NT2/D1 (cell line): Measurements from ENCODE around the gene QPCT.

Experiments
- DNase-seq: peaks from one replicate; pipeline ENCODE4 v3.0.0-alpha.2; 2011; ENCODE audit warnings: low read depth, low spot score
- H3K27me3 ChIP-seq: 2 replicates; pipeline ENCODE4 v1.6.0; 2011; ENCODE audit warnings: mild to moderate bottlenecking; ENCODE audit not compliant: insufficient read length, insufficient read depth
- H3K36me3 ChIP-seq: 2 replicates; pipeline ENCODE4 v1.6.1; 2011; ENCODE audit warnings: mild to moderate bottlenecking, low read length, mixed read lengths; ENCODE audit not compliant: insufficient read depth, insufficient read length
- H3K4me1 ChIP-seq: 2 replicates; pipeline ENCODE4 v1.5.1; 2011; ENCODE audit not compliant: insufficient read depth, insufficient read length
- H3K4me3 ChIP-seq: 2 replicates; pipeline ENCODE4 v1.5.1; 2011; ENCODE audit warnings: low read depth; ENCODE audit not compliant: insufficient read length
- H3K9ac ChIP-seq: 2 replicates; pipeline ENCODE4 v1.6.0; 2011; ENCODE audit warnings: low read depth; ENCODE audit not compliant: insufficient read length
- H3K9me3 ChIP-seq: 2 replicates; pipeline ENCODE4 v1.5.1; 2011; ENCODE audit warnings: mild to moderate bottlenecking, low read length; ENCODE audit not compliant: insufficient read depth
- SUZ12 ChIP-seq: IDR thresholded peaks from 2 replicates; pipeline ENCODE4 v1.6.1; 2011; ENCODE audit not compliant: insufficient read length, insufficient read depth; ENCODE audit errors: extremely low read depth
- YY1 ChIP-seq: IDR thresholded peaks from 2 replicates; pipeline ENCODE4 v1.6.1; 2011; ENCODE audit not compliant: insufficient read length, insufficient read depth
- ZNF274 ChIP-seq: IDR thresholded peaks from 2 replicates; pipeline ENCODE4 v1.6.1; 2011; ENCODE audit warnings: mild to moderate bottlenecking, low read depth, low read length

Gene QPCT

GRCh38 chr2:37324786-37325624 is 19.4 kb upstream of the QPCT start, which contains the start of gene PRKD3:
TSS of gene PRKD3 (minus strand) at chr2:37324833. CDS start at chr2:37316524, 8,309 bp downstream.
- H3K9ac ChIP-seq, result peak within 1 kb of the TSS; percentile 80
- peak within 1 kb of the TSS; percentile 68 for H3K4me3 ChIP-seq
- H3K9me3 ChIP-seq, result no peaks in the 10 kb centered on the region
- TF ChIP-seq SUZ12 (no peak), YY1 (no peak), ZNF274 (no peak)
- DNase-seq, result no peak
- peaks cover 24% of the 10 kb centered on the region for H3K27me3 ChIP-seq
- peaks cover 12% of the 10 kb centered on the region for H3K36me3 ChIP-seq
- no peaks in the 10 kb centered on the region for H3K4me1 ChIP-seq

DNA sequence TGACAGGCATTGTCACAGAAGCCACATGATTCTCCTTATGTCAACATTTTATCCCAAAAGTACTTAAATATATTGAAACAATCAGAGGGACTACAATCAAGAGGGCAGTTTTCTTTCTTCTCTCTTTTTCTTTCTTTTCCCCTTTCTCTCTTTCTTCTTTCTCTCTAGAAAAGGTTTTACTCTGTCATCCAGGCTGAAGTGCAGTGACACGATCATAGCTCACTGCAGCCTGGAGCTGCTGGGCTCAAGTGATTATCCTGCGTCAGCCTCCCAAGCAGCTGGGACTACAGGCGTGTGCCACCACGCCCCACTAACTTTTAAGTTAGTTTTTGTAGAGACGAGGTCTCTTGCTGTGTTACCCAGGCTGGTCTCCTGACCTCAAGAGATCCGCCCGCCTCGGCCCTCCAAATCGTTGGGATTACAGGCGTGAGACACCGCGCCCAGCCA is 18.8 kb upstream of the QPCT start:
- DNase-seq, result no peak
- Histone ChIP-seq H3K27me3 (peaks cover 24% of the 10 kb centered on the region), H3K9ac (no peak overlapping the region), H3K4me3 (peak overlapping the region; percentile 62), H3K4me1 (no peaks in the 10 kb centered on the region), H3K9me3 (no peaks in the 10 kb centered on the region), H3K36me3 (peaks cover 12% of the 10 kb centered on the region)
- no peak for TF ChIP-seq ZNF274
- no peak for TF ChIP-seq YY1
- TF ChIP-seq SUZ12, result no peak

GRCh38 chr2:37326285-37326684 is 18.1 kb upstream of the QPCT start:
- Histone ChIP-seq H3K4me1 (no peaks in the 10 kb centered on the region), H3K9me3 (no peaks in the 10 kb centered on the region), H3K27me3 (peaks cover 24% of the 10 kb centered on the region), H3K9ac (no peak overlapping the region), H3K4me3 (no peak overlapping the region), H3K36me3 (peaks cover 11% of the 10 kb centered on the region)
- TF ChIP-seq SUZ12, result no peak
- TF ChIP-seq ZNF274, result no peak
- no peak for TF ChIP-seq YY1
- no peak for DNase-seq

DNA sequence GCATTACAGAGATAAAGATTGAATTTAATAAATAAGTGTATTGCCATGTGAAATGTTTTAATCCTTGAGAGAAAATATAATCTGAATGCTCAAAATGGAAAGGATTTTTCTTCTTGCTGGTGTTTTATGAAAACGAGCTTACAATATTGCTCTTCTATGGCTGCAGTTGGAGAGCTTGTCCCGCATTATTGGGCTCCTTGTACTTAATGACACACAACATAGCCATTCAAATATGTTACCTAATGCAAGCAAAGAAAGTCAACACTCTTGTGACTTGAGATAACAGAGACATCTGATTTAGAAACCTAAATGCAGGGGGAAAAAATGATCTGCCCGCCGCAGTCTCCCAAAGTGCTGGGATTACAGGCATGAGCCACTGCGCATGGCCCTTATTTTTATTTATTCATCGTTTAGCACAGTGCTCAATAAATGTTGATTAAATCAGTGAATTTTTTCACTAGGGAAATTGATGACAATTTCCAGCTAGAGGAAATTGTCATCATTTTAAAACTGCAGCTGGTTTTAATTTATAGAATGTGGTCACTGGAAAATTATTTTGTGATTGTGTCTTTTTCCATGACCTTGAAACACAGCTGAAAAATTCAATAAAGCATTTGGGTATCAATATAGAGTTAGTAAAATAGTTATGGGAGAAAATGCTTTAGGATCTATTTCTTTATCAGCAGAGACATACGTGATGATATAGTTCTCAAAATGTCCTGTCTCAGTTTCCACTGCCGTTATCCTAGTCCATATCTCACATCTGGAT is 17.4 kb upstream of the QPCT start:
- TF ChIP-seq ZNF274 (no peak), YY1 (no peak), SUZ12 (no peak)
- no peaks in the 10 kb centered on the region for H3K4me1 ChIP-seq
- H3K27me3 ChIP-seq, result peaks cover 24% of the 10 kb centered on the region
- H3K4me3 ChIP-seq, result no peak overlapping the region
- H3K9ac ChIP-seq, result no peak overlapping the region
- no peak for DNase-seq
- no peaks in the 10 kb centered on the region for H3K9me3 ChIP-seq
- peaks cover 4% of the 10 kb centered on the region for H3K36me3 ChIP-seq

GRCh38 chr2:37330681-37331080 is 13.7 kb upstream of the QPCT start:
- H3K4me1 ChIP-seq, result no peaks in the 10 kb centered on the region
- no peak overlapping the region for H3K4me3 ChIP-seq
- H3K36me3 ChIP-seq, result no peaks in the 10 kb centered on the region
- H3K27me3 ChIP-seq, result peaks cover 15% of the 10 kb centered on the region
- no peak overlapping the region for H3K9ac ChIP-seq
- no peak for DNase-seq
- H3K9me3 ChIP-seq, result no peaks in the 10 kb centered on the region
- TF ChIP-seq SUZ12 (no peak), ZNF274 (no peak), YY1 (no peak)

DNA sequence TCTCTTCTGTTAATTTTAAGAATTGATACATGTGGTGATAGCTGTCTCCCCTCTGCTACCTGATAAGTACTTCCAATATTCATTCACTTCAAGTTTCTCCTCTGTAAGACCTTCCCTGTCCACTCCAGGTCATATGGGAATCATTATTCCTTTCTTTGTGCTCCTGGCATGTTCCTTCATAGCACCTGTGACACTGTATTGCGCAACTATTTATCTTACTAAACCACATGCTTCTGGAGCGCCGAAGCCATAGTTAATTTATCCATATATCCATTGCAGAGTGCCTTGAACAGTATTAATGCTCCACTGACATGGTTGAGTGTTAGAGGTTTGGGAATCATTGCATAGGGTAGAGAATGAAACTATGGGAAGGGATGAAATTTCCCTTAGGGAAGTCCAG is 11.9 kb upstream of the QPCT start:
- DNase-seq, result no peak
- H3K4me3 ChIP-seq, result no peak overlapping the region
- no peak overlapping the region for H3K9ac ChIP-seq
- H3K36me3 ChIP-seq, result no peaks in the 10 kb centered on the region
- H3K27me3 ChIP-seq, result no peaks in the 10 kb centered on the region
- no peaks in the 10 kb centered on the region for H3K4me1 ChIP-seq
- H3K9me3 ChIP-seq, result no peaks in the 10 kb centered on the region
- TF ChIP-seq YY1 (no peak), SUZ12 (no peak), ZNF274 (no peak)

GRCh38 chr2:37333256-37333655 is 11.2 kb upstream of the QPCT start:
- TF ChIP-seq ZNF274 (no peak), SUZ12 (no peak), YY1 (no peak)
- no peaks in the 10 kb centered on the region for H3K4me1 ChIP-seq
- no peak for DNase-seq
- no peaks in the 10 kb centered on the region for H3K9me3 ChIP-seq
- H3K36me3 ChIP-seq, result no peaks in the 10 kb centered on the region
- H3K27me3 ChIP-seq, result no peaks in the 10 kb centered on the region
- no peak overlapping the region for H3K9ac ChIP-seq
- no peak overlapping the region for H3K4me3 ChIP-seq
